HG02884 (cell line): ENCODE results near the gene GPC3.
A peak's percentile ranks its signal among the peaks of the same experiment; 100 is the strongest.

Experiments used
- ATAC-seq: cut with Tn5 transposase; IDR thresholded peaks from one replicate; pipeline ENCODE4 v1.9.1; 2021; ENCODE audit warnings: mild to moderate bottlenecking, moderate library complexity; ENCODE audit not compliant: unreplicated experiment

Gene GPC3

GRCh38 chrX:133933316-133933715, 52.1 kb downstream of the GPC3 start:
- no peak for ATAC-seq

- no peak for ATAC-seq
Measured at GRCh38 chrX:133929836-133930464, 55.4 kb downstream of the GPC3 start.

GRCh38 chrX:133928365-133928764, 57.0 kb downstream of the GPC3 start:
- no peak for ATAC-seq

- ATAC-seq = no peak
Measured at GRCh38 chrX:133926809-133927208, 58.6 kb downstream of the GPC3 start.

- ATAC-seq = no peak
Measured at GRCh38 chrX:133926099-133926498, 59.3 kb downstream of the GPC3 start.

- ATAC-seq = no peak
Measured at GRCh38 chrX:133924548-133924947, 60.8 kb downstream of the GPC3 start.

GRCh38 chrX:133923548-133923947, 61.8 kb downstream of the GPC3 start:
- ATAC-seq = no peak

- peak; percentile 74 for ATAC-seq
Measured at GRCh38 chrX:133923113-133923512, 62.3 kb downstream of the GPC3 start.

- ATAC-seq = no peak
Measured at GRCh38 chrX:133922390-133922771, 63.0 kb downstream of the GPC3 start.

- ATAC-seq = no peak
Measured at GRCh38 chrX:133921764-133922389, 63.5 kb downstream of the GPC3 start.

- no peak for ATAC-seq
Measured at GRCh38 chrX:133921086-133921485, 64.3 kb downstream of the GPC3 start.

GRCh38 chrX:133918361-133918771, 67.0 kb downstream of the GPC3 start:
- no peak for ATAC-seq

- peak; percentile 56 for ATAC-seq
Measured at GRCh38 chrX:133916984-133917722, 68.2 kb downstream of the GPC3 start.

- no peak for ATAC-seq
Measured at GRCh38 chrX:133913658-133914388, 71.6 kb downstream of the GPC3 start.

GRCh38 chrX:133913009-133913408, 72.4 kb downstream of the GPC3 start:
- ATAC-seq = no peak

- no peak for ATAC-seq
Measured at GRCh38 chrX:133911825-133912495, 73.4 kb downstream of the GPC3 start.

- ATAC-seq = no peak
Measured at GRCh38 chrX:133910539-133910938, 74.9 kb downstream of the GPC3 start.

GRCh38 chrX:133909888-133910287, 75.5 kb downstream of the GPC3 start:
- no peak for ATAC-seq

GRCh38 chrX:133908223-133908955, 77.0 kb downstream of the GPC3 start:
- no peak for ATAC-seq

- no peak for ATAC-seq
Measured at GRCh38 chrX:133907606-133908005, 77.8 kb downstream of the GPC3 start.
